K562 (cell line): Measurements from ENCODE around the gene CRB2.

ENCODE experiments used
- E2F1 ChIP-seq: sonication (generic); formaldehyde crosslinking; IDR thresholded peaks from 2 replicates; pipeline ENCODE4 v1.8.1; 2023; ENCODE audit warnings: mild to moderate bottlenecking, missing genetic modification reagents, moderate library complexity
- HDAC2 ChIP-seq: fragments of 450-650 bp; IDR thresholded peaks from 2 replicates; pipeline ENCODE4 v1.6.1; 2016; ENCODE audit warnings: mild to moderate bottlenecking
- MEF2D ChIP-seq: conservative IDR thresholded peaks from 2 replicates; pipeline ENCODE4 v1.6.1; 2016; ENCODE audit warnings: low read depth, missing genetic modification characterization, missing compliant biosample characterization
- NFYB ChIP-seq: IDR thresholded peaks from 2 replicates; pipeline ENCODE4 v1.6.1; 2011; ENCODE audit warnings: mild to moderate bottlenecking, moderate library complexity; ENCODE audit not compliant: insufficient read length; ENCODE audit errors: extremely low read depth
- NONO ChIP-seq, 2 experiments: fragments of 200-400 bp in 1 of 2; fragments of 450-650 bp in 1 of 2; formaldehyde crosslinking in 1 of 2; IDR thresholded peaks; 2 replicates each; pipeline ENCODE4 v1.6.1; 2017; ENCODE audit warnings: low read depth in 2 of 2, mild to moderate bottlenecking in 2 of 2, moderate library complexity in 2 of 2, low read length in 1 of 2
- RCOR1 ChIP-seq, 2 experiments: IDR thresholded peaks; 2 replicates each; pipeline ENCODE4 v1.6.1; 2012; ENCODE audit warnings: low read depth in 2 of 2, low read length in 2 of 2, borderline replicate concordance in 1 of 2, improper control_type of control experiment in 1 of 2

- TF ChIP-seq NONO (IDR thresholded peaks at IDR 0.05; ENCODE audit: low read depth in 2 of 2, low read length in 1 of 2) = no peak
- TF ChIP-seq E2F1 (CRISPR knock-in tag) = no peak
- TF ChIP-seq MEF2D (tag) = no peak
- no peak for TF ChIP-seq RCOR1 (IDR thresholded peaks at IDR 0.05; ENCODE audit: borderline replicate concordance in 1 of 2, low read depth in 2 of 2, low read length in 2 of 2)
- TF ChIP-seq HDAC2 = no peak
- TF ChIP-seq NFYB = no peak
Measured at GRCh38 chr9:123370108-123370507, 14.1 kb downstream of the CRB2 start.
